ENCODE measurements around the gene CFAP77. TPM values are rescaled to one million over a fixed set of nuclear protein-coding genes. Genes with fewer than 3 reads are reported as not detected.

The CFAP77 gene
- total and polyA plus RNA-seq, 9 of the 15 experiments (the other 6 are each of a cell fraction or from before 2014, with no cell fraction given) = not detected

- ATAC-seq = peak; percentile 47
- Histone ChIP-seq H3K4me1 (replicated peaks in 1 of 2; ENCODE audit: control insufficient read depth in 2 of 2, insufficient read depth in 2 of 2, low read length in 2 of 2) (no peaks in the 10 kb centered on the region; a peak in 2 of 5 replicates), H3K9ac (ENCODE audit: insufficient read depth in 1 of 2, low read depth in 2 of 2, low read length in 2 of 2) (0 out of 4 replicates have a peak overlapping the region, but pooled peaks of 1 of the 2 experiments have one; percentile 8), H3K4me2 (ENCODE audit: insufficient read depth, low read length) (no peak overlapping the region), H3K79me2 (ENCODE audit: control insufficient read depth, insufficient read depth, low read length) (no peaks in the 10 kb centered on the region), H4K20me1 (replicated peaks; ENCODE audit: control insufficient read depth, insufficient read depth, low read length) (no peaks in the 10 kb centered on the region), H3K27ac (ENCODE audit: extremely low read depth, low read depth, low read length) (no peak overlapping the region), H2AFZ (ENCODE audit: low read depth, low read length) (peak overlapping the region; percentile 76), H3K9me3 (replicated peaks; ENCODE audit: control insufficient read depth, insufficient read depth, low read depth, low read length) (no peaks in the 10 kb centered on the region), H3K36me3 (ENCODE audit: control insufficient read depth, insufficient read depth, low read length) (no peaks in the 10 kb centered on the region), H3K9me1 (ENCODE audit: control insufficient read depth, insufficient read depth, low read length) (no peaks in the 10 kb centered on the region), H3K4me3 (no peak overlapping the region), H3K27me3 (ENCODE audit: control insufficient read depth in 2 of 2, insufficient read depth in 2 of 2, low read length in 2 of 2) (no peaks in the 10 kb centered on the region)
- no TSS peak for BruUV-seq (replicated peaks)
- in situ Hi-C loops (cut with MboI) = no loop called here
- intact Hi-C loops (cut with micrococcal nuclease) = loop anchor here (10.0 kb wide), 1 partner anchor 1063 kb away; no protein-coding TSS in a partner anchor
- FAIRE-seq = peak; percentile 37
- POLR2A ChIA-PET = interaction anchor here (0.9 kb wide), 1 partner anchor 10 kb away, joined by 3 read pairs; no protein-coding TSS in a partner anchor
- no peak for DNase-seq (ENCODE audit: extremely low read depth in 1 of 4, low spot score in 3 of 4)
- 33% methylated on average over 12 of the region's 13 CpGs for WGBS (ENCODE audit: insufficient coverage, low coverage, missing lambda C conversion rate)
- TF ChIP-seq TRIM24 (IDR thresholded peaks at IDR 0.05) = no peak
- CTCF ChIA-PET (ENCODE audit: low intra/inter-chr PET ratio) = no interaction called here
These were observed 42.2 kb upstream of the CFAP77 start for GRCh38 chr9:132367613-132368313.

DNA sequence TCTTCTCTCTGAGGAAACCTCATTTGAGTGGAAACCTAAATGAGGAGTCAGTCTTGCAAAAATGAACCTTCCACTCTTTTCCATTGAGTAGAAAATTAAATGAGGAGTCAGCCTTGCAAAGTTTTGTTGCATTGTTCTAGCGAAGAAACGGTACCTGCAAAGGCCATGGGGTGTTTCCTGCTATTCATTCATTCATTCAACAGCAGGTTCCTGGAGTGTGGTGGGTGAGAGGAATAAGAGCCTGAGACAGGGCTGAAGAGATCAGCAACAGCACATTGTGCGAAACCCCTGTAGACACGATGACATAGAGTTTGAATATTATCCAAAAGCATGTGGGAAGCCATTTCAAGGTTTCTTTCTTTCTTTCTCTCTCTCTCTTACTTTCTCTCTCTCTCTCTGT, 40.6 kb upstream of the CFAP77 start:
- ChIA-PET POLR2A (no interaction called here), CTCF (ENCODE audit: low intra/inter-chr PET ratio) (no interaction called here)
- H3K4me3 ChIP-seq = no peak overlapping the region
- ATAC-seq = no peak
- H3K9me1 ChIP-seq (ENCODE audit: control insufficient read depth, insufficient read depth, low read length) = no peaks in the 10 kb centered on the region
- no peaks in the 10 kb centered on the region for H3K27me3 ChIP-seq (ENCODE audit: control insufficient read depth in 2 of 2, insufficient read depth in 2 of 2, low read length in 2 of 2)
- no TSS peak for BruUV-seq (replicated peaks)
- H3K9ac ChIP-seq (ENCODE audit: insufficient read depth in 1 of 2, low read depth in 2 of 2, low read length in 2 of 2) = no peak overlapping the region
- H3K36me3 ChIP-seq (ENCODE audit: control insufficient read depth, insufficient read depth, low read length) = no peaks in the 10 kb centered on the region
- intact Hi-C loops (cut with micrococcal nuclease) (loop anchor here (10.0 kb wide), 1 partner anchor 1065 kb away; no protein-coding TSS in a partner anchor), in situ Hi-C loops (cut with MboI) (no loop called here)
- no peaks in the 10 kb centered on the region; a peak in 2 of 5 replicates for H3K4me1 ChIP-seq (replicated peaks in 1 of 2; ENCODE audit: control insufficient read depth in 2 of 2, insufficient read depth in 2 of 2, low read length in 2 of 2)
- FAIRE-seq = no peak
- H3K4me2 ChIP-seq (ENCODE audit: insufficient read depth, low read length) = no peak overlapping the region
- H3K27ac ChIP-seq (ENCODE audit: extremely low read depth, low read depth, low read length) = no peak overlapping the region
- DNase-seq (ENCODE audit: extremely low read depth in 1 of 4, low spot score in 3 of 4) = no peak
- TF ChIP-seq CREB3 (tag; conservative IDR thresholded peaks at IDR 0.05; ENCODE audit: low read depth) (no peak), SAP30 (IDR thresholded peaks at IDR 0.05; ENCODE audit: borderline replicate concordance, insufficient read depth, low read depth, low read length, poor library complexity, severe bottlenecking) (no peak), TBL1XR1 (IDR thresholded peaks at IDR 0.05; ENCODE audit: low read length in 2 of 2) (no peak), DDX20 (tag; IDR thresholded peaks at IDR 0.05; ENCODE audit: low read depth) (no peak), PML (IDR thresholded peaks at IDR 0.05; ENCODE audit: low read length) (no peak), FOXA3 (CRISPR knock-in tag; conservative IDR thresholded peaks at IDR 0.05 in 1 of 2, IDR thresholded peaks at IDR 0.05 in 1 of 2) (no peak), ZNF695 (CRISPR knock-in tag; IDR thresholded peaks at IDR 0.05) (no peak), FOXA1 (IDR thresholded peaks at IDR 0.05; ENCODE audit: borderline replicate concordance) (no peak)
- 52% methylated on average over 4 of the region's 4 CpGs for WGBS (ENCODE audit: insufficient coverage, low coverage, missing lambda C conversion rate)
- no peaks in the 10 kb centered on the region for H4K20me1 ChIP-seq (replicated peaks; ENCODE audit: control insufficient read depth, insufficient read depth, low read length)
- H2AFZ ChIP-seq (ENCODE audit: low read depth, low read length) = no peak overlapping the region
- no peaks in the 10 kb centered on the region for H3K9me3 ChIP-seq (replicated peaks; ENCODE audit: control insufficient read depth, insufficient read depth, low read depth, low read length)
- H3K79me2 ChIP-seq (ENCODE audit: control insufficient read depth, insufficient read depth, low read length) = no peaks in the 10 kb centered on the region

Measured in K562 (cell line).